Central memory CD4-positive, alpha-beta T cell (primary cell): ENCODE results near the gene OR2B2.

Experiments used
- DNase-seq: peaks from one replicate; pipeline ENCODE4 v3.0.0; 2022

The OR2B2 gene

GRCh38 chr6:27893059-27893835 is 18.9 kb downstream of the OR2B2 start:
- peak; percentile 91 for DNase-seq

DNA sequence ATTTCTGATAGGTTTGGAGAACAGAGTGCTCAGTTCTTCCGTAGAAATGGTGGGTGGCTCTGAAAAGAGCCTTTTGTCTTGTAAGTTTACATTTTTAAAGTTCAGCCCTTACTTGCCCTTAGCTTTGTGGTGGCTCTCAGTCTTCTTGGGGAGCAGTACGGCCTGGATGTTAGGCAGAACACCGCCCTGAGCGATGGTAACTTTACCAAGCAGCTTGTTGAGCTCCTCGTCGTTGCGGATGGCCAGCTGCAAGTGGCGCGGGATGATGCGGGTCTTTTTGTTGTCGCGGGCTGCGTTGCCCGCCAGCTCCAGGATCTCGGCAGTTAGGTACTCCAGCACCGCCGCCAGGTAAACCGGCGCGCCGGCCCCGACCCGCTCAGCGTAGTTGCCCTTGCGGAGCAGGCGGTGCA is 19.5 kb downstream of the OR2B2 start:
- DNase-seq: no peak

DNA sequence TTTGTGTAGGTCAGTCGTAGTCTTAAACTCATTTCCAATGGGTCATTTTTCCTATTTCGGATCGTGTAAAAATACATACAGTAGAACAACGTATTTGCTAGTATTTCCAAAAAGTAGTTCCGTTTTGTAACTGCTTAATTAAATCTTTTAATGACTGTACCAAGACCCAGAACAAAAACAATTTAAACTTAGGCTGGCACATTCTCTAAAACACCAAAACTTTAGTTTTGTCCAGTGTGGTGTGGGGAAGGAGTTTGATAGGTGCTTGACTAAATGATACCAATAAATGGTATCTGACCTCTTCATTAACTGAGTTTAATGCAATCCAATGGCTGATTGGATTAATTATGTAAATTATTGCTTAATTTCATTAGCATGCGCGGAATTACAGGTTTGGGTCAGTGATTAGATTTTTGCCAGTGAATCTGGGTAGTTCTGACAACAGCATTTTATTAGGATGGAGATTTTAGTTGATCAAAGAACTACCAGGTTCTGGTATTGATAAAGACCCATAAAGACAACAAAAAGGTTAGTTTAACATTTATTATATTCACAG is 20.8 kb downstream of the OR2B2 start:
- DNase-seq: no peak

DNA sequence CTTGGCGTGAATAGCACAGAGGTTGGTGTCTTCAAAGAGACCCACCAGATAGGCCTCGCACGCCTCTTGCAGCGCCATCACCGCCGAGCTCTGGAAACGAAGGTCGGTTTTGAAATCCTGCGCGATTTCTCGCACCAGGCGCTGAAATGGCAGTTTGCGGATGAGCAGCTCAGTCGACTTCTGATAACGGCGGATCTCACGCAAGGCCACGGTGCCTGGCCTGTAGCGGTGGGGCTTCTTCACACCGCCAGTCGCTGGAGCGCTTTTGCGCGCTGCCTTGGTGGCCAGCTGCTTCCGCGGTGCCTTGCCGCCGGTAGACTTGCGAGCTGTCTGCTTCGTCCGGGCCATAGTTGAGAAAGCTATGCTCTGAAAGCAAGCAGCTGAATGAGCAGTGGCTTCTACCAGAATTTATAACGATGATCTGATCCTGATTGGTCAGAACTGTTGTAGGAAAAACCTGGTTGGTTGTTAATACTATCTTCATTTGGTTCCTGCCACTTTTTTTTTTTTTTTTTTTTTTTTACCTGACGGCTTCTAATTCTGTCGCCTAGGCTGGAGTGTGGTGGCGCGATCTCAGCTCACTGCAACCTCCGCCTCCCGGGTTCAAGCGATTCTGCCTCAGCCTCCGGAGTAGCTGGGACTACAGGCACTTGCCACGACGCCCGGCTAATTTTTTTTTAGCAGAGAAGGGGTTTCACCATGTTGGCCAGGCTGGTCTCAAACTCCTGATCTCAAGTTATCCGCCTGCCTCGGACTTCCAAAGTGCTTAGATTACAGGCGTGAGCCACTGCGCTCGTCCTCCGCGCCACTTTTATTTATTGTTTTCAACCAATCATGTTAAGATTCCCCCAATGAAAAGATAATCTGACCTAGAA is 21.5 kb downstream of the OR2B2 start:
- DNase-seq: peak; percentile 88

GRCh38 chr6:27889628-27890444 is 22.4 kb downstream of the OR2B2 start:
- no peak for DNase-seq

DNA sequence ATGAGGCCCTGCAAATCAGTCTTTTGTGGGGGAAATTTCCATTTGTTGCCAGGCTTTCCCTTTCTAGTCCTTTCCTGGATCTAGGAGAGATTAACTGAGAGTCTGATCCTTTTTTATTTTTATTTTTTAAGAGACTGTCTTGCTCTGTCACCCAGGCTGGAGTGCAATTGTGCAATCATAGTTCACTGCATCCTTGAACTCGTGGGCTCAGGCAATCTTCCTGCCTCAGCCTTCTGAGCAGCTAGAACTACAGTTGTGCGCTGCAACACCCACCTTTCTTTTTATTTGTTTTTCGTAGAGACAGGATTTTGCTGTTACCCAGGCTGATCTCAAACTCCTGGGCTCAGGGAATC is 22.9 kb downstream of the OR2B2 start:
- DNase-seq: no peak

- DNase-seq: no peak
Observed at GRCh38 chr6:27888566-27888965, 23.6 kb downstream of the OR2B2 start.

GRCh38 chr6:27886073-27886472 is 26.1 kb downstream of the OR2B2 start:
- DNase-seq: no peak

- DNase-seq: no peak
Observed at GRCh38 chr6:27883136-27883535, 29.1 kb downstream of the OR2B2 start.

DNA sequence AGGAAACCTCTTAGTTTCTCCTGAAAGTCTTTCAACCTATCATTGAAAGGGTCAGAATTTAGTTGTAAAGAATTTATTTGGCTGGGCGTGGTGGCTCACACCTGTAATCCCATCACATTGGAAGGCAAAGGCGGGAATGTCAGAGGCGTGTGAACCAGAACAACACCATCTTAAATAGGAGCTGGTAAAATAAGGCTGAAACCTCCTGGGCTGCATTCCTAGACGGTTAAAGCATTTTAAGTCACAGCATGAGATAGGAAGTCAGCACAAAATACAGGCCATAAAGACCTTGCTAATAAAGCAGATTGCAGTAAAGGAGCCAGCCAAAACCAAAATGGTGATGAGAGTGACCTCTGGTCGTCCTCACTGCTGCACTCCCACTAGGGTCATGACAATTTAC is 29.6 kb downstream of the OR2B2 start:
- no peak for DNase-seq

DNA sequence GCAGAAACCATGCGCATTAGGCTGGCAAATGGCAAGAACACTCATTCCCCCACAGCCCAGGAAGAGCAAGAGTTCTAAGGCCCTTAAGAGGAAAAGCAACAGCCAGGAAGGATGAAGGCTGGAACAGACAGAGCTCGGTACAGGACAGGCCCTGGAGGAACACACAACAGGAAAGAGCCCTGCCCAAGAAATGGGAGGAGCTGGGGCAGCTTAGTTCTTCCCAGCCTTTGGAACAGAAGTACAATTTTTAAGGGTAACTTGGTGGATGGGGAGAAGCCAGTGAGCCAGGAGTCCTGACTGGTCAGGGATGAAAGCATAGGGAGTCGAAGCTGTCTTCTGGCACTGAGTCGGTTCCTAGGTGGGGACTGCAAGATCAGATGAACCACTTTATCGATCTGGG is 32.4 kb downstream of the OR2B2 start:
- no peak for DNase-seq

GRCh38 chr6:27874016-27874415 is 38.2 kb downstream of the OR2B2 start:
- no peak for DNase-seq

DNA sequence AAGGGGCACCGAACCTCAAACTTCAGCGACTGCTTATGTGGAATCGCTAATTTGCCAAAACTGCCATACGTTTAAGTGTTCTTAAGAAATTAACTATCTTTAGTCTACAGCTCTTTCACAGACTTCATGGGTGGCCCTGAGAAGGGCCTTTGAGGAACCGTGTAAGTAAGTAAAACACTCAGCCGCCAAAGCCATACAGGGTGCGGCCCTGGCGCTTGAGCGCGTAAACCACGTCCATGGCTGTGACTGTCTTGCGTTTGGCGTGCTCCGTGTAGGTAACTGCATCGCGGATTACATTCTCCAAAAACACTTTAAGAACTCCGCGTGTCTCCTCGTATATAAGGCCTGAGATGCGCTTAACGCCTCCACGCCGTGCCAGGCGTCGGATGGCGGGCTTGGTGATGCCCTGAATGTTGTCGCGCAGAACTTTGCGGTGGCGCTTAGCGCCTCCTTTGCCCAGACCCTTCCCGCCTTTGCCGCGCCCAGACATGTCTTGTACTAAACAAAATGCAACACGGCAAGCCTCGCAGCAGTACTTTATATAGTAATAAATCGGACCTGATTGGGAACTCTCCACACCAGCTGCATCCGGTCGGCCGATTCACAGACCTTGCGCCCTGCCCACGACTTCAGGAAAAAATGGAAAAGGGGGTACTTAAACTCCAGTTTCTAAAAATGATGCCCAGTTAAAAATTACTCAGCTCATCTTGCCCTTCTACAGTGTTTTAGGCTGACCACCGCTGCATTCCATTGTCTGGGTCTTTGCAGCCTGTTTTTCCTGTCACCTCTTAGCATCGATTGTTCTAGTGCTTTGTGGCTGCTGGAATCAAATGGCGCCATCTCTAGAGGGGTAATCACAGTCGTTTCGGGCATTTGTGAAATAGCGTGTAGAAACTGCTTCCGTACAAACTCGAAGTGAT is 38.9 kb downstream of the OR2B2 start:
- DNase-seq: peak; percentile 65

DNA sequence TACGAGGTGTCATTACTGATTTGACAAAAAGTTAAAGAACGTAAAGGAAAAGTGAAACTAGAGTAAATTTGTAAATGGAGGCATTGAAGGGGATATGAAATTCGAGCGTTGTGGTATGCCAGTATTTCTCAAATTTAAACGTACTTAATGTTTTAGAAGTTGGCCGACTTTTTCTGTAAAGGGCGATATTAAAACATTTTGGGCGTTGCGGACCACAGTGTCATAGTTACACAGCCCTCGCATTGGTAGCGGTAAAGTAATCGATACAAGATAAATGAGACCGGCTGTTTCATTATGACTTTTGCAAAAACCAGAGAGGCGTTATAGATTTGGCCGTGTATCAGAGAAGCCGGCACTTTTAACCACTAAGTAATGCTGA is 39.6 kb downstream of the OR2B2 start:
- DNase-seq: no peak

DNA sequence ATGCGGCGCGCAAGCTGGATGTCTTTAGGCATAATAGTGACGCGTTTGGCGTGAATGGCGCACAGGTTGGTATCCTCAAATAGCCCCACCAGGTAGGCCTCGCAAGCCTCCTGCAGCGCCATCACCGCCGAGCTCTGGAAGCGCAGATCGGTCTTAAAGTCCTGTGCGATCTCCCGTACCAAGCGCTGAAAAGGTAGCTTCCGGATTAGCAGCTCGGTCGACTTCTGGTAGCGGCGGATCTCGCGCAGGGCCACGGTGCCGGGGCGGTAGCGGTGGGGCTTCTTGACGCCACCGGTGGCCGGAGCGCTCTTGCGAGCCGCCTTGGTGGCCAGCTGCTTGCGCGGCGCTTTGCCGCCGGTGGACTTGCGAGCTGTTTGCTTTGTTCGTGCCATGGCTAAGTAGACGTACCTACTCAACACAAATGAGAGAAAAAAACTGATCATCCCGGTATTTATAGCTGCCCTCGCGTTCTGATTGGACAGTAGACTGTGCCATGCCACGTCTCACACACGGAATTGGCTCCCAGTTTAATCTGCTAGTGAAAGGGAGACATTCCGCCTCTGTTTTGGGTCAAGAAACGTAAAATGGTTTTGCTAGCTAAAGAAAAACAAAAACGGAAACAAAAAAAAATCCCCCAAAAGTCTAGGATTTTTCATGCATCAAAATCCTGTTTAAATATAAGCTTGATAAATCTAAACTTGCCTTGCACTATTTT is 40.1 kb downstream of the OR2B2 start:
- DNase-seq: peak; percentile 93

GRCh38 chr6:27870291-27870870 is 41.8 kb downstream of the OR2B2 start:
- DNase-seq: no peak

DNA sequence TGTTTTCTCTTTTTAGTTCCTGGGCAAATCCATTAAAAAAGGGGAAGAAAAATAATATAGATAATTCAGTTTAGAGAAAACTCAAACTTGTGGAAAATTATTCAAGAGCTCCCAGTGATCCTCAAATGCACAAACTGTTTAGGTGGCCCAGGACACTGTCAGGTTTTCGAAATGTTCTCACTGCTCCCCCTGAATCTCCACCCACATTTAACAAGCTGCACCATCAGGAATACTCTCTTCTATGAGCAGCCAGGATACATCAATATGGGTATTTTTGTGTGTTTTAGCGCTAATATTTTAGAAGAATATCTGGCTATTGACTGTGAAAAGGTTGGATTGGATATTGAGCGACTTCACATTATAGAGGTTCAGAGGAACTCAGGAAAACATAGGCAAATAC is 43.9 kb downstream of the OR2B2 start:
- no peak for DNase-seq

GRCh38 chr6:27867945-27868300 is 44.3 kb downstream of the OR2B2 start:
- no peak for DNase-seq

DNA sequence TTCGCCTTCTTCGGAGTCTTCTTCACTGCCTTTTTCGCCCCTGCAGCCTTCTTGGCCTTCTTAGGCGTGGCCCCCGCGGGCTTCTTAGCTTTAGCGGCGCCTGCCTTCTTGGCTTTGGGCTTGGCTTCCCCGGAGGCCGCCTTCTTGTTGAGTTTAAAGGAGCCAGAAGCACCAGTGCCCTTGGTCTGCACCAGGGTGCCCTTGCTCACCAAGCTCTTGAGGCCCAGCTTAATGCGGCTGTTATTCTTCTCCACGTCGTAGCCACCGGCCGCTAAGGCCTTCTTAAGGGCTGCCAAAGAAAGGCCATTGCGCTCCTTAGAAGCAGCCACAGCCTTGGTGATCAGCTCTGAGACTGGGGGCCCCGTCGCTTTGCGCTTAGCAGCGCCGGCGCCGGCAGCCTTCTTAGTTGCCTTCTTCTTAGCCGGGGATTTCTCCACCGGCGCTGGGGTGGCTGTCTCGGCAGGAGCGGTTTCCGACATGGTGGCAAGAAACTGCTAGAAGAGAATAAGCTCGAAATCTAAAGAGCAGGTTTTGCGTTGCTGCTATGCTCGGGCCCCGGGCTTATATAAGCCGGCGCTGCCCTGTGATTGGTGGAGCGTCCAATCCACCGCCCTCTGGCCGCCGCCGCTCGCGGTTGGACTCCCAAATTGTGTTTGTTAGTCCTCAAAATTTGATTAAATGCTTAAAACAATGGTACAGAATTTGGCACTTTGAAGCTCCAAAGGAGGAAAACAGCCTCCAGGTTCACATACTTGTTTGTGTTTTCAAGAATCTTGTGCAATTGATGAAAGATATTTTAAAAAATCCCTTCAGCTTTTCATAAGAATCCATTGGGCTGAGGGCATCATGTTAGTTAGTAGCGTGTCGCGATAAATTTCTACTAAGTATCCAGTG is 44.9 kb downstream of the OR2B2 start:
- DNase-seq: peak; percentile 65
